ENCODE results near the gene THUMPD3. TPM values are rescaled to one million over a fixed set of nuclear protein-coding genes. Genes with fewer than 3 reads are reported as not detected.

Gene THUMPD3
- polyA plus RNA-seq, 3 donors, result 10.2 to 13.1 (median 11.5) TPM

GRCh38 chr3:9392041-9392440 lies 29.2 kb downstream of the THUMPD3 start:
- peaks cover 77% of the 10 kb centered on the region for H3K79me2 ChIP-seq (ENCODE audit: insufficient read depth, low read length)
- TF ChIP-seq CTCF (IDR thresholded peaks at IDR 0.05), result no peak
- H3K27me3 ChIP-seq (ENCODE audit: control insufficient read depth in 2 of 2, insufficient read depth in 2 of 2, low read length in 2 of 2), result no peaks in the 10 kb centered on the region
- no peak for DNase-seq
- peak overlapping the region in 1 of 2 donors; percentile 96 for H3K27ac ChIP-seq (ENCODE audit: low read depth in 1 of 2, low read length in 2 of 2)
- H3K36me3 ChIP-seq (replicated peaks in 1 of 2; ENCODE audit: control insufficient read depth in 1 of 2, insufficient read depth in 2 of 2, low read length in 2 of 2), result peaks cover 49 to 83% of the 10 kb centered on the region in 2 donors
- Mint-ChIP-seq H3K27ac (peak overlapping the region; percentile 19 to 90 (median 66)), H3K36me3 (peaks cover 59 to 67% of the 10 kb centered on the region in 2 donors), H3K4me1 (peaks cover 42% of the 10 kb centered on the region), H3K9me3 (peaks cover 0 to under 1% (median 0%) of the 10 kb centered on the region in 7 donors), H3K4me3 (no peak overlapping the region), H3K27me3 (ENCODE audit: low read depth in 3 of 3) (no peaks in the 10 kb centered on the region)
- no peak overlapping the region for H2AFZ ChIP-seq (ENCODE audit: insufficient read depth, low read depth, low read length, poor library complexity, severe bottlenecking)
- H4K20me1 ChIP-seq (ENCODE audit: insufficient read depth, low read length), result peaks cover 83% of the 10 kb centered on the region
- H3K4me1 ChIP-seq (ENCODE audit: control insufficient read depth in 1 of 2, insufficient read depth in 2 of 2, low read length in 2 of 2), result peaks cover 21 to 39% of the 10 kb centered on the region in 2 donors
- H3K4me2 ChIP-seq (replicated peaks; ENCODE audit: extremely low read depth, low read length, poor library complexity, severe bottlenecking), result no peak overlapping the region
- intact Hi-C loops (cut with micrococcal nuclease), result no loop called here
- 40% methylated on average over 1 of the region's 1 CpG for WGBS (ENCODE audit: insufficient coverage)
- H3K9me3 ChIP-seq (replicated peaks in 1 of 2; ENCODE audit: control insufficient read depth in 1 of 2, insufficient read depth in 1 of 2, low read length in 2 of 2), result no peaks in the 10 kb centered on the region
- no peak overlapping the region for H3K9ac ChIP-seq (ENCODE audit: insufficient read depth, low read length, poor library complexity, severe bottlenecking)
- H3K4me3 ChIP-seq (replicated peaks in 1 of 3; ENCODE audit: low read depth in 2 of 3, low read length in 3 of 3), result no peak overlapping the region

- H3K36me3 ChIP-seq (replicated peaks in 1 of 2; ENCODE audit: control insufficient read depth in 1 of 2, insufficient read depth in 2 of 2, low read length in 2 of 2), result peaks cover 15 to 46% of the 10 kb centered on the region in 2 donors
- peaks cover 87% of the 10 kb centered on the region for H3K79me2 ChIP-seq (ENCODE audit: insufficient read depth, low read length)
- peak overlapping the region; percentile 49 to 86 (median 75) for H3K4me3 ChIP-seq (replicated peaks in 1 of 3; ENCODE audit: low read depth in 2 of 3, low read length in 3 of 3)
- Mint-ChIP-seq H3K4me3 (peak overlapping the region; percentile 92 to 96), H3K9me3 (peaks cover 0 to 2% (median 0%) of the 10 kb centered on the region in 7 donors), H3K27me3 (ENCODE audit: low read depth in 3 of 3) (peaks cover 0 to 1% (median 0%) of the 10 kb centered on the region in 3 donors), H3K36me3 (peaks cover 29 to 33% of the 10 kb centered on the region in 2 donors), H3K4me1 (peaks cover 62% of the 10 kb centered on the region), H3K27ac (peak overlapping the region; percentile 94 to 99 (median 98))
- H3K27ac ChIP-seq (ENCODE audit: low read depth in 1 of 2, low read length in 2 of 2), result peak overlapping the region; percentile 96 to 99
- 9% methylated on average over 9 of the region's 15 CpGs for WGBS (ENCODE audit: insufficient coverage)
- DNase-seq, result no peak
- intact Hi-C loops (cut with micrococcal nuclease), result loop anchor here (2.0 to 5.0 kb wide), 4 partner anchors 27 to 397 kb away; partner anchors contain the start of genes THUMPD3 (in 2 of the 2), ARPC4 (in 1 of the 2), BRPF1 (in 1 of the 2) and TADA3 (in 1 of the 2)
- peak overlapping the region; percentile 63 for H2AFZ ChIP-seq (ENCODE audit: insufficient read depth, low read depth, low read length, poor library complexity, severe bottlenecking)
- peak overlapping the region; percentile 87 for H3K9ac ChIP-seq (ENCODE audit: insufficient read depth, low read length, poor library complexity, severe bottlenecking)
- H3K4me1 ChIP-seq (ENCODE audit: control insufficient read depth in 1 of 2, insufficient read depth in 2 of 2, low read length in 2 of 2), result peaks cover 36 to 66% of the 10 kb centered on the region in 2 donors
- no peaks in the 10 kb centered on the region for H3K27me3 ChIP-seq (ENCODE audit: control insufficient read depth in 2 of 2, insufficient read depth in 2 of 2, low read length in 2 of 2)
- TF ChIP-seq CTCF (IDR thresholded peaks at IDR 0.05), result no peak
- peak overlapping the region; percentile 79 for H3K4me2 ChIP-seq (replicated peaks; ENCODE audit: extremely low read depth, low read length, poor library complexity, severe bottlenecking)
- H3K9me3 ChIP-seq (replicated peaks in 1 of 2; ENCODE audit: control insufficient read depth in 1 of 2, insufficient read depth in 1 of 2, low read length in 2 of 2), result no peaks in the 10 kb centered on the region
- peaks cover 66% of the 10 kb centered on the region for H4K20me1 ChIP-seq (ENCODE audit: insufficient read depth, low read length)
Observed at GRCh38 chr3:9395570-9396300, 32.9 kb downstream of the THUMPD3 start.
